ENCODE data around the gene SERTAD2.

- no peak for TF ChIP-seq POLR2A (IDR thresholded peaks at IDR 0.05; ENCODE audit: low read depth, low read length)
- TF ChIP-seq SPI1 (IDR thresholded peaks at IDR 0.05; ENCODE audit: low read depth, low read length), result no peak
- no peak for TF ChIP-seq POLR2AphosphoS5 (IDR thresholded peaks at IDR 0.05; ENCODE audit: low read depth, low read length)
- no peak for TF ChIP-seq TAF1 (IDR thresholded peaks at IDR 0.05; ENCODE audit: low read depth, low read length)
- TF ChIP-seq PAX5 (IDR thresholded peaks at IDR 0.05; ENCODE audit: insufficient read depth, low read length, severe bottlenecking), result no peak
Measured at GRCh38 chr2:64617631-64618151, 36.0 kb downstream of the SERTAD2 start.

Data from GM12891 (cell line).